ENCODE measurements around the gene TP53I11. TPM values are rescaled to one million over a fixed set of nuclear protein-coding genes. Genes with fewer than 3 reads are reported as not detected.

Gene TP53I11
- total RNA-seq, 4 donors from 2014 or later = 19.8 to 110 (median 40.8) TPM

GRCh38 chr11:44927174-44927661 lies 23.5 kb downstream of the TP53I11 start:
- H3K27me3 ChIP-seq = no peaks in the 10 kb centered on the region
- H3K9me3 ChIP-seq = no peaks in the 10 kb centered on the region
- peaks cover 0 to 58% of the 10 kb centered on the region in 2 donors for H3K36me3 ChIP-seq
- TF ChIP-seq CTCF (IDR thresholded peaks at IDR 0.05) (peak in 3 of 4 experiments; percentile 76 to 88 (median 78)), EP300 (IDR thresholded peaks at IDR 0.05) (no peak)
- H3K27ac ChIP-seq = no peak overlapping the region
- H3K4me3 ChIP-seq = no peak overlapping the region
- peak; percentile 47 for ATAC-seq
- 14 to 100% methylated on average over 1 to 5 of the region's 16 CpGs for WGBS, 2 donors (ENCODE audit: low coverage in 1 of 2)
- peaks cover 0 to 15% (median 0%) of the 10 kb centered on the region in 3 donors for H3K4me1 ChIP-seq

DNA sequence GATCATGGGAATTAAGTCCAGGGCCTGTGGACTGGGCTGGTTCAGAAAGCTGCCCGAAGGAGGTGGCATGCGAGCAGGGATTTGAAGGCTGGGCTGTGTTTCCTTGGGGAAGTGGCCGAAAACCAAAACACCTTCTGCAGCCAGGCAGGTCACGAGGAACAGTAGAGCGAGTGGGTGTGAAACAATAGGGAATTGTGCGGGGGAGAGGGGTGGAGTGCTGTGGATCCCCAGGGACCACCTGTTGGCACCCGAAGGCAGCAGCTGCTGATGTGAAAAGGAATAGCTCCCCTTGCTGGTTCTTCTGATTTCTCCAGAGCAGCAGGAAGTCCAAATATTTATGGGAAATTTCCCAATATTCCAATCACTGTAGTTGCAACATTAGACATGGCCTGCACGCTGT lies 24.6 kb downstream of the TP53I11 start:
- Histone ChIP-seq H3K27me3 (no peaks in the 10 kb centered on the region), H3K4me3 (no peak overlapping the region), H3K27ac (peak overlapping the region in 2 of 4 donors; percentile 23 to 24), H3K9me3 (no peaks in the 10 kb centered on the region), H3K4me1 (peaks cover 0 to 15% (median 0%) of the 10 kb centered on the region in 3 donors), H3K36me3 (peaks cover 0 to 64% of the 10 kb centered on the region in 2 donors)
- 45 to 53% methylated on average over 6 to 8 of the region's 8 CpGs for WGBS, 2 donors (ENCODE audit: low coverage in 1 of 2)
- no peak for ATAC-seq
- TF ChIP-seq POLR2A (IDR thresholded peaks at IDR 0.05) (no peak), POLR2AphosphoS5 (IDR thresholded peaks at IDR 0.05) (no peak), CTCF (IDR thresholded peaks at IDR 0.05) (no peak), EP300 (IDR thresholded peaks at IDR 0.05) (no peak)

DNA sequence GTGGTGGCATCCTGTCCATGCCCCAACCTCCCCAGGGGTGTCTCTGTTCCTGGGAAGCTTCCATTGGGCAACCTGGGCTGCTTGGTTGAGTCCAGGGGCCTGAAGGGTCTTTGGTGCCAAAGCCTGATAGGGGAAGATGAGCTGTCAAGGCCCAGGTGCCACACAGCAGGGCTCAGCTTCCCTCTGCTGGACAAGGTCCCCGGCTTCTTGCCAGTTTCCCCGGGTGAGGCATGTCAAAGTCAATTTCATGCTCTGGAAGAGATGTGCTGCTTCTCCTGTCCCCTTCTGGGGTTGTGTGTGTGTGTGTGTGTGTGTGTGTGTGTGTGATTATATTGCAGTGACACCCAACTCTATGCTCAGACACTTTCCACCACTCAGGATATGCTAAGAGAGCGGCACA lies 26.9 kb downstream of the TP53I11 start:
- no peak overlapping the region for H3K4me3 ChIP-seq
- no peak overlapping the region for H3K27ac ChIP-seq
- WGBS, 2 donors (ENCODE audit: low coverage in 1 of 2) = 100% methylated on average over 1 of the region's 3 CpGs; no CpG with 5 or more reads in 1 of the 2 donors
- no peaks in the 10 kb centered on the region for H3K27me3 ChIP-seq
- peaks cover 0 to 15% (median 0%) of the 10 kb centered on the region in 3 donors for H3K4me1 ChIP-seq
- H3K9me3 ChIP-seq = no peaks in the 10 kb centered on the region
- ATAC-seq = no peak
- H3K36me3 ChIP-seq = peaks cover 0 to 70% of the 10 kb centered on the region in 2 donors
- TF ChIP-seq EP300 (IDR thresholded peaks at IDR 0.05) (no peak), POLR2AphosphoS5 (IDR thresholded peaks at IDR 0.05) (no peak), CTCF (IDR thresholded peaks at IDR 0.05) (no peak), POLR2A (IDR thresholded peaks at IDR 0.05) (no peak)

DNA sequence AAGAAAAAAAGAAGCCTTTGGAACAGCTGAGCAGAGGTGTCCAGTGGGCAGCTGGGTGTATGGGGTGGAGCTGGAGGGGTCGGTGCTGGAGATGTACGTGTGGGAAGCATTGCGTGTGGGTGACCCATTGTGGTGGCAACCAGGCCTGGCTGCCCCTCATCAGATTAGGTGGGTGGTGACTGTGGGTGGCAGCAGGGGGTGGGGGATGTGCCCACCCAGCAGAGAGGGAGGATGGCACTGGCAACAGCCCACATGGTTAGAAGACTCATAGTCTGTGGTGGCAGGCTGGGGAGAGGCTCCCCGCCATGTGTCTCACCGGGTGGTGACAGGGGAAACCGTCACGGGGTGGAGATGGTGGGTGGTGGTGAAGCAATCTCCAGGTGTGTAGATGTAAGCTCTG lies 27.6 kb downstream of the TP53I11 start:
- H3K9me3 ChIP-seq = no peaks in the 10 kb centered on the region
- no peak overlapping the region for H3K4me3 ChIP-seq
- H3K36me3 ChIP-seq = peaks cover 0 to 76% of the 10 kb centered on the region in 2 donors
- ATAC-seq = no peak
- TF ChIP-seq POLR2A (IDR thresholded peaks at IDR 0.05) (no peak), EP300 (IDR thresholded peaks at IDR 0.05) (no peak), CTCF (IDR thresholded peaks at IDR 0.05) (no peak), POLR2AphosphoS5 (IDR thresholded peaks at IDR 0.05) (no peak)
- no peak overlapping the region for H3K27ac ChIP-seq
- 66 to 100% methylated on average over 2 to 5 of the region's 7 CpGs for WGBS, 2 donors (ENCODE audit: low coverage in 1 of 2)
- no peaks in the 10 kb centered on the region for H3K27me3 ChIP-seq
- peaks cover 0 to 15% (median 0%) of the 10 kb centered on the region in 3 donors for H3K4me1 ChIP-seq

GRCh38 chr11:44920451-44920850 lies 30.2 kb downstream of the TP53I11 start:
- H3K4me3 ChIP-seq = no peak overlapping the region
- ATAC-seq = no peak
- WGBS, 2 donors (ENCODE audit: low coverage in 1 of 2) = 84% methylated on average over 6 of the region's 7 CpGs; no CpG with 5 or more reads in 1 of the 2 donors
- H3K36me3 ChIP-seq = peaks cover 0 to 87% of the 10 kb centered on the region in 2 donors
- no peak for TF ChIP-seq EP300 (IDR thresholded peaks at IDR 0.05)
- TF ChIP-seq CTCF (IDR thresholded peaks at IDR 0.05) = no peak
- no peak for TF ChIP-seq POLR2AphosphoS5 (IDR thresholded peaks at IDR 0.05)
- no peak for TF ChIP-seq POLR2A (IDR thresholded peaks at IDR 0.05)
- H3K27ac ChIP-seq = no peak overlapping the region
- H3K4me1 ChIP-seq = peaks cover 0 to 6% (median 0%) of the 10 kb centered on the region in 3 donors
- H3K27me3 ChIP-seq = no peaks in the 10 kb centered on the region
- no peaks in the 10 kb centered on the region for H3K9me3 ChIP-seq

Measured in gastroesophageal sphincter (tissue), 4 donors.